Brain microvascular endothelial cell (primary cell): ENCODE measurements around the gene COL9A3.

Experiments
- DNase-seq: peaks from one replicate; pipeline ENCODE4 v3.0.0-alpha.2; 2020
- H3K27ac ChIP-seq: fragments of 250-450 bp; sonication (Bioruptor Pico); 2 replicates; pipeline ENCODE4 v1.5.1; 2020; ENCODE audit warnings: mild to moderate bottlenecking, moderate library complexity
- H3K27me3 ChIP-seq: fragments of 250-450 bp; sonication (Bioruptor Pico); replicated peaks from 2 replicates; pipeline ENCODE4 v1.5.1; 2020; ENCODE audit warnings: mild to moderate bottlenecking
- H3K36me3 ChIP-seq: fragments of 250-450 bp; sonication (Bioruptor Pico); replicated peaks from 2 replicates; pipeline ENCODE4 v1.5.1; 2020; ENCODE audit warnings: mild to moderate bottlenecking
- H3K4me3 ChIP-seq: 2 replicates; pipeline ENCODE4 v1.5.1; 2011; ENCODE audit warnings: low read depth, mild to moderate bottlenecking, control low read depth, low read length, moderate library complexity
- in situ Hi-C: cut with HindIII; loops from 2 replicates; pipeline ENCODE4 v1.10.0; 2017; ENCODE audit warnings: low sequenced_read_pairs, low pct_ligation_motif_present
- TF ChIP-seq, protein P1 (sequence below): IDR thresholded peaks from 2 replicates; pipeline ENCODE4 v1.5.1; 2011; ENCODE audit warnings: low read depth, mild to moderate bottlenecking, moderate library complexity, low read length, control low read depth, inconsistent platforms; ENCODE audit errors: missing control alignments

Gene COL9A3

DNA sequence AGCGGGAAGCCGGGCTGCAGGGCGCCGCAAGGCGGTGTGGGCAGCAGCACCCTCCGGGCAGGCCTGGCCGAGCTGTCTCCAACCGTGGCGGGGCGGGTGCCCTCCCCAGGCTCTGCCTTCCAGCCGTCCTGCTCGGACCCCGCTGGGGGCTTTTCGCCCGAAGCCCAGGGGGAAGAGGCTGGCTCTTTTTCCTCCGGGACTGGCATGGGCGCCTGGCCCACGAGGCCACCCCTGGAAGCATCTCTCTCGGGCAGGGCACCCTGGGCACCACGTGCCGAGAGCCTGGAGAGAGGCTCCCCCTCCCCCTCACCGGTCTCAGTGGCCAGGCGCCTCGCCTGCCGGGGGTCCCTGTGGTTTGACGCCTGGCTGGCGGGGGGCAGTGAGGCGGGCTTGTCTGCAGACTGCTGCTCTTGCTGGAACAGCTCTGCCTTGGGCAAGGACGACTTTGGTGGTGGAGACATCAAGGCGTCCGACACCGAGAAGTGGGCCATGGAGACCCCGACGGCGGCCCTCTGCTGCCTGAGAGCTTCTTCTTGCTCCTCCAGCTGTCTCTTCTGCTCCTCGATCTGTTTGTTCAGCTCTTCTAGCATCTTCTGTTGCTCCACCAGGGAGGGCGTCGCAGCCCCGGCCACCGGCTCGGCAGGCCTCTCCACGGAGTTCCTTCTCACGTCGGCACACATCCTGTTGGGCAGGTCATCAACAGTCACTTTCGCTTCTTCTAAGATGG, 64.2 kb downstream of the COL9A3 start:
- no peak for DNase-seq
- in situ Hi-C loops = no loop called here
- Histone ChIP-seq H3K4me3 (no peak overlapping the region), H3K27me3 (no peaks in the 10 kb centered on the region), H3K36me3 (peaks cover 13% of the 10 kb centered on the region), H3K27ac (no peak overlapping the region)
- TF ChIP-seq, protein P1, sequence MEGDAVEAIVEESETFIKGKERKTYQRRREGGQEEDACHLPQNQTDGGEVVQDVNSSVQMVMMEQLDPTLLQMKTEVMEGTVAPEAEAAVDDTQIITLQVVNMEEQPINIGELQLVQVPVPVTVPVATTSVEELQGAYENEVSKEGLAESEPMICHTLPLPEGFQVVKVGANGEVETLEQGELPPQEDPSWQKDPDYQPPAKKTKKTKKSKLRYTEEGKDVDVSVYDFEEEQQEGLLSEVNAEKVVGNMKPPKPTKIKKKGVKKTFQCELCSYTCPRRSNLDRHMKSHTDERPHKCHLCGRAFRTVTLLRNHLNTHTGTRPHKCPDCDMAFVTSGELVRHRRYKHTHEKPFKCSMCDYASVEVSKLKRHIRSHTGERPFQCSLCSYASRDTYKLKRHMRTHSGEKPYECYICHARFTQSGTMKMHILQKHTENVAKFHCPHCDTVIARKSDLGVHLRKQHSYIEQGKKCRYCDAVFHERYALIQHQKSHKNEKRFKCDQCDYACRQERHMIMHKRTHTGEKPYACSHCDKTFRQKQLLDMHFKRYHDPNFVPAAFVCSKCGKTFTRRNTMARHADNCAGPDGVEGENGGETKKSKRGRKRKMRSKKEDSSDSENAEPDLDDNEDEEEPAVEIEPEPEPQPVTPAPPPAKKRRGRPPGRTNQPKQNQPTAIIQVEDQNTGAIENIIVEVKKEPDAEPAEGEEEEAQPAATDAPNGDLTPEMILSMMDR = no peak

DNA sequence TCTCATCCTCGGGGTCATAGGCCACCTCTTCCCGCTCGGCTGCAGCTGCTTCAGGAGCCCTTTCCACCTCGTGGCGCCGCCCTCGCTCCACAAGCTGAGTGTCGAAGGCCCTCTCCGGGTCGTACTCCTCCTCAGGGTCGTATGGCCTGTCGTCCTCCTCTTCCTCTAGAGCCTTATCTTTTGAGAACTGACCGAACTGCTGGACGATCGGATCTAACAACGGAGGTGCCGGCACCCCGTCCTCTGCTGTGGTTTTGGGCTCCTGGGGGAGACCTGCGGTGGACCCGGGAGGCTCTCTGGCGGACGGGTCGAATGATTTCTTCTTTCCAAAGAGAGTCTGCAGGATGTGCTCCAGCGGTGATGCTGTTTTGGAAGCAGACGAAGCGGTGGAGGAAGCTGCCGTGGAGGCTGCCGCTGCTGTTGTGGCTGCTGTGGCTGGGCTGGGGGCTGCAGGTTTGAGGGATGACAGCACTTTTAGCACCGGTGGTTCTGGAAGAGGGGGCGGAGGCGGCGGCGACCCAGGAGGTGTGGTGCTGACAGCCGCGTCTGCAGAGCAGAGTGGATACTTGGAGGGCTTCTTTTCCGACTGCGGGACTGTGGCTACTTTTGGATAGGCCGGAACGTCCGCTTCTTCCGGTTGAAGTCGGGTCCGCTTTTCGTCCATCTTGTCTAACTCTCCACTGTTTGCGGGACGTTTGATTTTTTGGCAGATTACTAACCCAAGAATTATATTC, 65.0 kb downstream of the COL9A3 start:
- no peak overlapping the region for H3K4me3 ChIP-seq
- peaks cover 17% of the 10 kb centered on the region for H3K36me3 ChIP-seq
- TF ChIP-seq, protein P1 = no peak
- no peak overlapping the region for H3K27ac ChIP-seq
- H3K27me3 ChIP-seq = no peaks in the 10 kb centered on the region
- in situ Hi-C loops = no loop called here
- DNase-seq = no peak

DNA sequence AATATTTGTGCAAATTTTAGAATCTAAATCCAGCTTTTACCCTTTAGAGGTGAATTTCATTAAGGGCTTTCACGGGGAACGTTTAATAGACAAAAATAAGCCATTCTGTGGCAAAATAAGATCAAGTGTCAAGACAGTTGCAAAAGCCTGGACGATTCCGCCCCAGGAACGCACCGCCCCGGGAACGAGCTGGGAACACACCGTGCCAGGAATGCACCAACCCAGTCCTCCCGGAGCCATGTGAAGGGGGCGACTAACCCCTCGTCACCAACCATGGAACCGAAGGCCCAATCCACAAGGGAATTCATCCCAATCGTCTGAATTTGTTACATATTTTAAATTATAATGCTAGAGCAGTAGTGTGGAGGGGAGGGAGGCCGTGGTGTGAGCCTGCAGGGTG, 65.6 kb downstream of the COL9A3 start:
- in situ Hi-C loops = no loop called here
- TF ChIP-seq, protein P1 = no peak
- H3K36me3 ChIP-seq = peaks cover 17% of the 10 kb centered on the region
- H3K4me3 ChIP-seq = no peak overlapping the region
- no peaks in the 10 kb centered on the region for H3K27me3 ChIP-seq
- no peak for DNase-seq
- H3K27ac ChIP-seq = no peak overlapping the region

DNA sequence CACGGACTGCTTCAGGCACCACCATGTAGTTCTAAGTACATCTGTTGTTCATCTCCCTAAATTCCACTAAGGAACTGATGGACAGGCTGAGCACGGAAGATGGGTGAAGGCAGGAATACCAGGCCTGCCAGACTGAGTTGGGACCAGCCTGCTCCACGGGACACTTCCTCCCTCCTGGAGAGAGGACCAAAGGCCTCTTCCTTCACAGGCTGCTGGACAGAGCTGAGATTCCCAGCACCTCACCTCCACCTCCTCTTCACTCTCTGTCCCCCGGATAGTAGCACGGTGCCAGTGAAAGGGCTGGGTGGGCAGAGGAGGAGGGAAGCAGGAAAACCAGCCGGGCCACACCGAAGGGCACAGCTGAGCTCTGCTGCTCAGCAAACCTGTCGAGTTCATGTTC, 67.7 kb downstream of the COL9A3 start:
- TF ChIP-seq, protein P1 = no peak
- H3K4me3 ChIP-seq = no peak overlapping the region
- peaks cover 34% of the 10 kb centered on the region for H3K36me3 ChIP-seq
- H3K27me3 ChIP-seq = no peaks in the 10 kb centered on the region
- in situ Hi-C loops = no loop called here
- no peak for DNase-seq
- H3K27ac ChIP-seq = no peak overlapping the region

DNA sequence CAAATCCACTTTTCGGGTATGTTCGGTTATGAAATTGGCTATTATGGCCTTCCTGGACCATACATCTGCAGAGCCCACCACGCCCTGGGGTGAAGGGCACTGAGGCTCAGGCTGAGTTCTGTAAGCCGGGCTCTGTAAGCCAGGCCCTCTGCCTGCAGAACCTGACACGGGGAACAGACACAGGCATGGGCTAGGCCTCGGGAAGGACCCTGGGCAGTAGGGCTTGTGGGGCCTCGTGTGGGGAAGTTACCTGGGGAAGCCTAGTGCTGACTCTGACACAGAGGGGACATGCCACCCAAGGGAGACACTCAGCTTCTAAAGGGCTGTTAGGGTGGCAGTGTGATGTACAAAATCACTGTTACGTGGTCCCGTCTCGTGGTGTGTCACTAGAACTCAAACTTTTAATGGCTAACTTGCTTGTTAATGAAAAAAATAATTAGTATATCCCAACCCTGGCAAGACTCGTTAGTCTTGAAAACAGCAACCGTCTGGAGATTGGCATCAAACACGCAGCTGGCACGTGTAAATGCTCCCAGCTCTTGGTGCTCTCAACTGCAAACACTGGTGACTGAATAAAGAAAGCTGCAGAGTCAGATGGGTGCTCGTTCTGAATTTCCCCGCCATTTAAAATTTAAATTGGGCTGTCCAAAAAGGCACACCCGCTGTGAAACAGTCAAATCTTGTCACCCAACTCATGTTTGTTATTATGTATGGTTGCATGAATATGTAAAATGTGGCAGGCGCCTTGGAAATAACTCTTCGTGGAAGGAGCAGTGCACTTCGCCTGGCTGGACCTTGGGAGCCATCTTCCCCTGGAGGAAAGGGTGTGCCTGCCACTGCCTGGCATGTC, 68.4 kb downstream of the COL9A3 start:
- Histone ChIP-seq H3K27me3 (no peaks in the 10 kb centered on the region), H3K36me3 (peaks cover 41% of the 10 kb centered on the region), H3K27ac (no peak overlapping the region), H3K4me3 (no peak overlapping the region)
- DNase-seq = no peak
- in situ Hi-C loops = no loop called here
- TF ChIP-seq, protein P1 = no peak
